Panc1 (cell line): Measurements from ENCODE around the gene AGRP. TPM values are rescaled to one million over a fixed set of nuclear protein-coding genes. Genes with fewer than 3 reads are reported as not detected.

Experiments
- ATAC-seq: fragments of 200-7000 bp; cut with Tn5 transposase; 2 replicates; pipeline ENCODE4 v1.9.1; 2020; ENCODE audit warnings: mild to moderate bottlenecking, moderate library complexity
- BruUV-seq: library from RNA; stranded (reverse); fragments of 400-500 nt; replicated peaks from 2 replicates; lab custom pipeline; 2021; lab: Mats Ljungman, UMichigan
- CTCF ChIA-PET: fragments of 300-600 bp; sonication (Branson Sonifier 250); formaldehyde crosslinking; loops from one replicate; lab custom pipeline; 2022; ENCODE audit warnings: antibody characterized with exemption; lab: Charles Lee
- POLR2A ChIA-PET: fragments of 300-600 bp; sonication (Branson Sonifier 250); formaldehyde crosslinking; loops from one replicate; lab custom pipeline; 2022; ENCODE audit warnings: antibody characterized with exemption; lab: Charles Lee
- DNase-seq: peaks from one replicate; pipeline ENCODE4 v3.0.0-alpha.2; 2010; ENCODE audit warnings: low read depth, low spot score
- H3K27ac ChIP-seq: 2 replicates; pipeline ENCODE4 v1.5.1; 2011; ENCODE audit warnings: mild to moderate bottlenecking, low read length, inconsistent platforms
- H3K27me3 ChIP-seq: fragments of 200-500 bp; sonication (Bioruptor generic); 2 replicates; pipeline ENCODE4 v1.6.0; 2014; ENCODE audit warnings: low read length, inconsistent platforms; ENCODE audit not compliant: control insufficient read depth, insufficient read depth
- H3K36me3 ChIP-seq: fragments of 200-500 bp; sonication (Bioruptor generic); 2 replicates; pipeline ENCODE4 v1.5.1; 2014; ENCODE audit warnings: inconsistent platforms, mild to moderate bottlenecking, low read length, moderate library complexity; ENCODE audit not compliant: control insufficient read depth, insufficient read depth
- H3K4me1 ChIP-seq: 2 replicates; pipeline ENCODE4 v1.5.1; 2011; ENCODE audit warnings: inconsistent platforms, mild to moderate bottlenecking, low read length, moderate library complexity; ENCODE audit not compliant: control insufficient read depth, insufficient read depth
- H3K4me3 ChIP-seq, 2 experiments: 2 replicates each; pipeline ENCODE4 v1.5.1; 2011 to 2012; ENCODE audit warnings: low read depth in 2 of 2, low read length in 2 of 2, mild to moderate bottlenecking in 2 of 2, inconsistent platforms in 1 of 2, moderate library complexity in 1 of 2
- H3K9me3 ChIP-seq: fragments of 200-500 bp; sonication (Bioruptor generic); 2 replicates; pipeline ENCODE4 v1.5.1; 2014; ENCODE audit warnings: low read depth, mild to moderate bottlenecking, inconsistent platforms, low read length, moderate library complexity; ENCODE audit not compliant: control insufficient read depth, insufficient read depth
- POLR2AphosphoS5 ChIP-seq: IDR thresholded peaks from 2 replicates; pipeline ENCODE4 v1.6.1; 2012; ENCODE audit warnings: mild to moderate bottlenecking, low read depth, low read length, moderate library complexity
- SIN3A ChIP-seq: IDR thresholded peaks from 2 replicates; pipeline ENCODE4 v1.6.1; 2012; ENCODE audit warnings: low read depth, mild to moderate bottlenecking, low read length, moderate library complexity, borderline replicate concordance; ENCODE audit not compliant: insufficient read depth
- TCF7L2 ChIP-seq: IDR thresholded peaks from 2 replicates; pipeline ENCODE4 v1.6.1; 2011; ENCODE audit warnings: mild to moderate bottlenecking, low read depth, low read length, inconsistent platforms
- in situ Hi-C: cut with HindIII; loops from 2 replicates; pipeline ENCODE4 v1.10.0; 2016; ENCODE audit warnings: low sequenced_read_pairs, low pct_unique_long_range_greater_than_20kb
- intact Hi-C: fragments of 100-400 bp; cut with micrococcal nuclease; formaldehyde crosslinking; loops from one replicate; pipeline ENCODE4 v1.10.0; 2022; ENCODE audit not compliant: unreplicated experiment
- total RNA-seq: library from RNA; stranded (reverse); gene quantifications from one replicate; pipeline ENCODE4 v1.2.1, GENCODE V29; 2021; ENCODE audit not compliant: unreplicated experiment
- TF ChIP-seq, protein P1 (sequence below): fragments of 450-650 bp; IDR thresholded peaks from 2 replicates; pipeline ENCODE4 v1.5.1; 2017; ENCODE audit warnings: mild to moderate bottlenecking
- TF ChIP-seq, protein P2 (sequence below), 2 experiments: IDR thresholded peaks; 2 replicates each; pipeline ENCODE4 v1.6.1; 2011 to 2012; ENCODE audit warnings: low read depth in 2 of 2, control low read depth in 1 of 2, low read length in 1 of 2, mild to moderate bottlenecking in 1 of 2, moderate library complexity in 1 of 2; ENCODE audit not compliant: insufficient read depth in 1 of 2

AGRP gene
- total RNA-seq, 1 experiment from 2014 or later, result not detected

DNA sequence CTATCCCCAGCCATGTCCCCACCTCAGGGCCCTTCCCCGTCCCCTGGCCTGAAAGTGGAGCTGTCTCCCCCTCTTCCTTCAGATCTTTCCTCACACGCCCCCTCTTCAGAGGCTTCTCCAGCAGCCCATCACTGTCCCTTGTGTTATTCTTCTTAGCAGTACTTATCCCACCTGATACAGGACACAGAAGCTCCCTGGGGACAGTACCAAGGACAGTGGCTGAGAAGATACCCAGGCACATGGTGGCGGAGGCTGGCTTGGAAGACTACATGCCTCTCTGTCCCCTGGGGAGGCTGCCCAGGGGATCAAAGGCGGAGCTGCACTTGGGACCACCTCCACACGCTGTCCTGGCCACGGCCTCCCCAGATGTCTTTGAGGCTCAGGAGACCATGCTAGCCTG lies 28.5 kb downstream of the AGRP start:
- ChIA-PET POLR2A (no interaction called here), CTCF (interaction anchor here (0.8 kb wide), 1 partner anchor 11 kb away, joined by 3 read pairs; no protein-coding TSS in a partner anchor)
- Histone ChIP-seq H3K27me3 (no peaks in the 10 kb centered on the region), H3K27ac (no peak overlapping the region), H3K4me1 (no peaks in the 10 kb centered on the region), H3K36me3 (no peaks in the 10 kb centered on the region), H3K4me3 (no peak overlapping the region), H3K9me3 (no peaks in the 10 kb centered on the region)
- no peak for DNase-seq
- TF ChIP-seq, protein P1, sequence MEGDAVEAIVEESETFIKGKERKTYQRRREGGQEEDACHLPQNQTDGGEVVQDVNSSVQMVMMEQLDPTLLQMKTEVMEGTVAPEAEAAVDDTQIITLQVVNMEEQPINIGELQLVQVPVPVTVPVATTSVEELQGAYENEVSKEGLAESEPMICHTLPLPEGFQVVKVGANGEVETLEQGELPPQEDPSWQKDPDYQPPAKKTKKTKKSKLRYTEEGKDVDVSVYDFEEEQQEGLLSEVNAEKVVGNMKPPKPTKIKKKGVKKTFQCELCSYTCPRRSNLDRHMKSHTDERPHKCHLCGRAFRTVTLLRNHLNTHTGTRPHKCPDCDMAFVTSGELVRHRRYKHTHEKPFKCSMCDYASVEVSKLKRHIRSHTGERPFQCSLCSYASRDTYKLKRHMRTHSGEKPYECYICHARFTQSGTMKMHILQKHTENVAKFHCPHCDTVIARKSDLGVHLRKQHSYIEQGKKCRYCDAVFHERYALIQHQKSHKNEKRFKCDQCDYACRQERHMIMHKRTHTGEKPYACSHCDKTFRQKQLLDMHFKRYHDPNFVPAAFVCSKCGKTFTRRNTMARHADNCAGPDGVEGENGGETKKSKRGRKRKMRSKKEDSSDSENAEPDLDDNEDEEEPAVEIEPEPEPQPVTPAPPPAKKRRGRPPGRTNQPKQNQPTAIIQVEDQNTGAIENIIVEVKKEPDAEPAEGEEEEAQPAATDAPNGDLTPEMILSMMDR, result no peak
- TF ChIP-seq, protein P2, sequence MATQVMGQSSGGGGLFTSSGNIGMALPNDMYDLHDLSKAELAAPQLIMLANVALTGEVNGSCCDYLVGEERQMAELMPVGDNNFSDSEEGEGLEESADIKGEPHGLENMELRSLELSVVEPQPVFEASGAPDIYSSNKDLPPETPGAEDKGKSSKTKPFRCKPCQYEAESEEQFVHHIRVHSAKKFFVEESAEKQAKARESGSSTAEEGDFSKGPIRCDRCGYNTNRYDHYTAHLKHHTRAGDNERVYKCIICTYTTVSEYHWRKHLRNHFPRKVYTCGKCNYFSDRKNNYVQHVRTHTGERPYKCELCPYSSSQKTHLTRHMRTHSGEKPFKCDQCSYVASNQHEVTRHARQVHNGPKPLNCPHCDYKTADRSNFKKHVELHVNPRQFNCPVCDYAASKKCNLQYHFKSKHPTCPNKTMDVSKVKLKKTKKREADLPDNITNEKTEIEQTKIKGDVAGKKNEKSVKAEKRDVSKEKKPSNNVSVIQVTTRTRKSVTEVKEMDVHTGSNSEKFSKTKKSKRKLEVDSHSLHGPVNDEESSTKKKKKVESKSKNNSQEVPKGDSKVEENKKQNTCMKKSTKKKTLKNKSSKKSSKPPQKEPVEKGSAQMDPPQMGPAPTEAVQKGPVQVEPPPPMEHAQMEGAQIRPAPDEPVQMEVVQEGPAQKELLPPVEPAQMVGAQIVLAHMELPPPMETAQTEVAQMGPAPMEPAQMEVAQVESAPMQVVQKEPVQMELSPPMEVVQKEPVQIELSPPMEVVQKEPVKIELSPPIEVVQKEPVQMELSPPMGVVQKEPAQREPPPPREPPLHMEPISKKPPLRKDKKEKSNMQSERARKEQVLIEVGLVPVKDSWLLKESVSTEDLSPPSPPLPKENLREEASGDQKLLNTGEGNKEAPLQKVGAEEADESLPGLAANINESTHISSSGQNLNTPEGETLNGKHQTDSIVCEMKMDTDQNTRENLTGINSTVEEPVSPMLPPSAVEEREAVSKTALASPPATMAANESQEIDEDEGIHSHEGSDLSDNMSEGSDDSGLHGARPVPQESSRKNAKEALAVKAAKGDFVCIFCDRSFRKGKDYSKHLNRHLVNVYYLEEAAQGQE (IDR thresholded peaks at IDR 0.05; ENCODE audit: insufficient read depth in 1 of 2, low read depth in 2 of 2, low read length in 1 of 2), result peak; percentile 17 to 45; a peak in 2 of 4 replicates
- in situ Hi-C loops (no loop called here), intact Hi-C loops (no loop called here)
- BruUV-seq, result no TSS peak
- no peak for ATAC-seq

DNA sequence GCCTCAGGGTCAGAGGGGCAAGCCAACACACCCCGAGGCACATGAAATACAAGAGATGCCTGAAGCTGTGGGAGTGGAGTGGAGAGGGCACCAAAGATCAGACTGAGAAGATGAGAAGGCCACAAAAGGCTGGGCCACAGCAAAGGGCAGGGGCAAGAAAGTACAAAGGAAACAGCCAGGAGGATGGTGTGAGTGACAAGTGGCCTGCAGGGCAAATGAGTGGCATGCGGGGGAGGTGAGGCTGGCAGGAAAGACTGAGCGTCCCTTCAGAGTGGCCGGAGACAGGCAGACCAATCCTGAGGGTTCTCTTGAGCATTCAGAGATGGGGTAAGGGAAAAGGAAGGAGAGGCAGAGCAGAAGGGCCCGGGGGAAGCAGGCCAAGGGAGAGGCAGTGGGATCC lies 29.2 kb downstream of the AGRP start:
- no peaks in the 10 kb centered on the region for H3K27me3 ChIP-seq
- ATAC-seq, result no peak
- H3K4me1 ChIP-seq, result no peaks in the 10 kb centered on the region
- no peak for DNase-seq
- ChIA-PET POLR2A (no interaction called here), CTCF (no interaction called here)
- intact Hi-C loops, result no loop called here
- H3K4me3 ChIP-seq, result no peak overlapping the region
- in situ Hi-C loops, result no loop called here
- H3K9me3 ChIP-seq, result no peaks in the 10 kb centered on the region
- TF ChIP-seq, protein P1, result no peak
- H3K27ac ChIP-seq, result no peak overlapping the region
- H3K36me3 ChIP-seq, result no peaks in the 10 kb centered on the region
- BruUV-seq, result no TSS peak

DNA sequence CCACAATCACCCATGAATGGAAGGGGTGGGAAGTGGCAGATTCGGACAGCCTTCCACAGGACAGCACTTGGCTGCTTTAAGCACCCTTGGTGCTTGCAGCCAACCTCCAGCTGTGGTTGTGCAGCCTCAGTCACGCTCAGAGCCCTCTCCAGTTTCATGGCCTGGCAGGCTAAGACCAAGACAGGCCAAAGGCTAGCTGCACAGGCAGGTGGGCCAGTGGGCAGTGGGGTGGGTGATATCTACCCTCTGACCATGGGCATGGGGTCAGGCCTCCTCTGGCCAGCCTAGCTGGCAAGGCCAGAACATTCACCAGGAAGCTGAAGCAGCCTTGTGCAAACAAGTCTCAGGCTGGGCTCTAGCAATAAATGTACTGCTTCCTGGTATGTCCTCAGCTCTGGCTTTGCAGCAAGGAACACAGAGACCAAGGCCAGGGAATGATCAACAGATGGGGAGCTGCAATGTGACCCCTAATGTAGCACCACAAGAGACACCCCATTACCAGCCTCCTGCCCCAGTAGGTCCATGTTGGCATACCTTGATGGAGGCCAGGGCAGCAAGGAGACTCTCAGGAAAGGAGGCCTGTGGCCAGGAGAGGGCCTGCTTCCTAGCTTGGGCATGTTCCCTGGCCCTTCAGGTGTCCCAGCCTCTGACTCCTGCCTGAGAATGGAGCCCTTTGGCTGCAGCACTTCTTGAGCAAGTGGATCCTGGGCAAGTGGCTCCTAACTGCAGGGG lies 31.5 kb downstream of the AGRP start:
- Histone ChIP-seq H3K36me3 (no peaks in the 10 kb centered on the region), H3K27ac (no peak overlapping the region), H3K27me3 (no peaks in the 10 kb centered on the region), H3K4me1 (no peaks in the 10 kb centered on the region), H3K4me3 (no peak overlapping the region), H3K9me3 (no peaks in the 10 kb centered on the region)
- in situ Hi-C loops, result no loop called here
- POLR2A ChIA-PET, result no interaction called here
- TF ChIP-seq, protein P2 (IDR thresholded peaks at IDR 0.05; ENCODE audit: insufficient read depth in 1 of 2, low read depth in 2 of 2, low read length in 1 of 2), result no peak
- TF ChIP-seq SIN3A (no peak), TCF7L2 (no peak), POLR2AphosphoS5 (no peak)
- TF ChIP-seq, protein P1, result no peak
- DNase-seq (no peak), ATAC-seq (no peak)
- no TSS peak for BruUV-seq
- intact Hi-C loops, result no loop called here
- CTCF ChIA-PET, result interaction anchor here (0.6 kb wide), 1 partner anchor 39 kb away, joined by 4 read pairs; no protein-coding TSS in a partner anchor
